Gastroesophageal sphincter (tissue), 3 donors: ENCODE data around the gene FUNDC2.

ENCODE experiments used
- POLR2A ChIP-seq, 2 donors: fragments of 450-650 bp; IDR thresholded peaks; one replicate each; pipeline ENCODE4 v1.6.1; 2017; ENCODE audit warnings: antibody characterized with exemption in 2 of 2, mild to moderate bottlenecking in 2 of 2, moderate library complexity in 1 of 2
- POLR2AphosphoS5 ChIP-seq: sonication (generic); formaldehyde crosslinking; IDR thresholded peaks from one replicate; pipeline ENCODE4 v1.6.1; 2017; ENCODE audit warnings: antibody characterized with exemption
- TF ChIP-seq, protein P1 (sequence below), 4 experiments: fragments of 200-600 bp in 2 of 4; fragments of 450-650 bp in 2 of 4; sonication (generic) in 1 of 4; IDR thresholded peaks; one replicate each; pipeline ENCODE4 v1.5.1; 2017 to 2019; ENCODE audit warnings: antibody characterized with exemption in 4 of 4, mild to moderate bottlenecking in 2 of 4, moderate library complexity in 2 of 4

DNA sequence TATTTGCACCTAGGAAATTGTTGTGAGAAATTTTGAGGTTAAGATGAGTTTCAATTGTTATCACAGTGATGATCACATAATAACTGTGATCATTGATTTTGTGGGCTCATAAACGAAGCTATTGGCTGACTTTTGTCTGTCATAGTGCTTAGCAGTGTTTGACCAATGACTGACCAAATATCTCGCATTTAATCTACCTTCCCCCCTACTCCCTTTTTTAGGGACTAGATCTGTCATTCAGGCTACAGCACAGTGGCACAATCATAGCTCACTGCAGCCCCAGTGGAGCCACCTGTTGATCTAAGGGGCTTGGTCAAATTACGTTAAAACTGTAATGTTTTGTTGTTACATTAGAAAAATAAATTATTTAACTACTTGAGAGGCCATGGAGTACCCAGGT is 1.5 kb downstream of the FUNDC2 start:
- TF ChIP-seq, protein P1, sequence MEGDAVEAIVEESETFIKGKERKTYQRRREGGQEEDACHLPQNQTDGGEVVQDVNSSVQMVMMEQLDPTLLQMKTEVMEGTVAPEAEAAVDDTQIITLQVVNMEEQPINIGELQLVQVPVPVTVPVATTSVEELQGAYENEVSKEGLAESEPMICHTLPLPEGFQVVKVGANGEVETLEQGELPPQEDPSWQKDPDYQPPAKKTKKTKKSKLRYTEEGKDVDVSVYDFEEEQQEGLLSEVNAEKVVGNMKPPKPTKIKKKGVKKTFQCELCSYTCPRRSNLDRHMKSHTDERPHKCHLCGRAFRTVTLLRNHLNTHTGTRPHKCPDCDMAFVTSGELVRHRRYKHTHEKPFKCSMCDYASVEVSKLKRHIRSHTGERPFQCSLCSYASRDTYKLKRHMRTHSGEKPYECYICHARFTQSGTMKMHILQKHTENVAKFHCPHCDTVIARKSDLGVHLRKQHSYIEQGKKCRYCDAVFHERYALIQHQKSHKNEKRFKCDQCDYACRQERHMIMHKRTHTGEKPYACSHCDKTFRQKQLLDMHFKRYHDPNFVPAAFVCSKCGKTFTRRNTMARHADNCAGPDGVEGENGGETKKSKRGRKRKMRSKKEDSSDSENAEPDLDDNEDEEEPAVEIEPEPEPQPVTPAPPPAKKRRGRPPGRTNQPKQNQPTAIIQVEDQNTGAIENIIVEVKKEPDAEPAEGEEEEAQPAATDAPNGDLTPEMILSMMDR (IDR thresholded peaks at IDR 0.05): no peak
- no peak for TF ChIP-seq POLR2A (IDR thresholded peaks at IDR 0.05)
- no peak for TF ChIP-seq POLR2AphosphoS5
